ENCODE measurements around the gene KRTAP2-1. TPM values are rescaled to one million over a fixed set of nuclear protein-coding genes. Genes with fewer than 3 reads are reported as not detected.

The KRTAP2-1 gene
- total RNA-seq, 1 donor from 2014 or later: not detected

DNA sequence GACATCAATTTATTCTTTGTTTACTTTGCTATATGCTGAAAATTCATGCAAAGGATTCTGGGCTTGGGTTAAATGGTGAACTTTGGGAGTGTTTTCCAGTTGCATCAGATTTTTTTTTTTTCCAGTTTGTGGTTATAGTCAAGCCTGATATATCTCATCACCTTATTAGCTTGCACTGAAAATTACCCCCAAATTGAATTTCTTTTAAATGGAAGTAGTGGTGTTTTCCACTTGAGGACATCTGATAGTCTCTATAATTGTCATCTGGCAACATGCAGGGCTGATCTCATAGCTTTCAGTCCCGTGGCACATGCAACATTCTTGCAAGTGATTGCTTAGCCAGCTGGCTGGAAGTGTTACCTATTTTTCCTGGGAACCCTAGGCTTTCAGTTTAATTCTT, 33.5 kb downstream of the KRTAP2-1 start:
- Mint-ChIP-seq H3K4me3 (no peak overlapping the region), H3K36me3 (ENCODE audit: low read depth) (no peaks in the 10 kb centered on the region), H3K4me1 (no peaks in the 10 kb centered on the region), H3K27me3 (peaks cover 7% of the 10 kb centered on the region), H3K27ac (no peak overlapping the region), H3K9me3 (no peaks in the 10 kb centered on the region)
- TF ChIP-seq, protein P1, sequence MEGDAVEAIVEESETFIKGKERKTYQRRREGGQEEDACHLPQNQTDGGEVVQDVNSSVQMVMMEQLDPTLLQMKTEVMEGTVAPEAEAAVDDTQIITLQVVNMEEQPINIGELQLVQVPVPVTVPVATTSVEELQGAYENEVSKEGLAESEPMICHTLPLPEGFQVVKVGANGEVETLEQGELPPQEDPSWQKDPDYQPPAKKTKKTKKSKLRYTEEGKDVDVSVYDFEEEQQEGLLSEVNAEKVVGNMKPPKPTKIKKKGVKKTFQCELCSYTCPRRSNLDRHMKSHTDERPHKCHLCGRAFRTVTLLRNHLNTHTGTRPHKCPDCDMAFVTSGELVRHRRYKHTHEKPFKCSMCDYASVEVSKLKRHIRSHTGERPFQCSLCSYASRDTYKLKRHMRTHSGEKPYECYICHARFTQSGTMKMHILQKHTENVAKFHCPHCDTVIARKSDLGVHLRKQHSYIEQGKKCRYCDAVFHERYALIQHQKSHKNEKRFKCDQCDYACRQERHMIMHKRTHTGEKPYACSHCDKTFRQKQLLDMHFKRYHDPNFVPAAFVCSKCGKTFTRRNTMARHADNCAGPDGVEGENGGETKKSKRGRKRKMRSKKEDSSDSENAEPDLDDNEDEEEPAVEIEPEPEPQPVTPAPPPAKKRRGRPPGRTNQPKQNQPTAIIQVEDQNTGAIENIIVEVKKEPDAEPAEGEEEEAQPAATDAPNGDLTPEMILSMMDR (IDR thresholded peaks at IDR 0.05): no peak
- DNase-seq (no peak), ATAC-seq (ENCODE audit: low read depth) (no peak)
- intact Hi-C loops (cut with micrococcal nuclease): no loop called here
- ChIA-PET CTCF (no interaction called here), POLR2A (no interaction called here)

DNA sequence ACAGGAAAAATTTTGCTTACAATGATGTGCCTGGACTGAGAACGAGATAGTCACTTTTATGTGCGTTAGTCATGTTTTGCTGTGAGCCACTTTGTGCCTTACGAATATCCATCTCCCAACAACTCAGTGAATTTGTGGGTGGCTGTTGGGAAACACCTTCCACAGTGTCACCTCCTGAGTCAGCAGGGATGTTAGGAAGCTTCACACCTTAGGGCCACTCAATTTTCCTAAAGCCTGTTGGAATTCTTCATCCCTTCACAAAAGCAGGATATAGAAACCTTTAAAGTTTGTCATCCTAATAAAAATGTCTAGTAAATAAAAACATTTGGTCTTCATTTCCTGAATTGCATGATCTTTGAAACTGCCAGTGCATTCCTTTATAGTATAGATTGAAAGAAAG, 33.9 kb downstream of the KRTAP2-1 start:
- Mint-ChIP-seq H3K9me3 (no peaks in the 10 kb centered on the region), H3K27me3 (peaks cover 7% of the 10 kb centered on the region), H3K4me3 (no peak overlapping the region), H3K27ac (no peak overlapping the region), H3K4me1 (no peaks in the 10 kb centered on the region), H3K36me3 (ENCODE audit: low read depth) (no peaks in the 10 kb centered on the region)
- no peak for DNase-seq
- CTCF ChIA-PET: no interaction called here
- ATAC-seq (ENCODE audit: low read depth): no peak
- TF ChIP-seq, protein P1 (IDR thresholded peaks at IDR 0.05): no peak
- POLR2A ChIA-PET: no interaction called here
- intact Hi-C loops (cut with micrococcal nuclease): no loop called here

DNA sequence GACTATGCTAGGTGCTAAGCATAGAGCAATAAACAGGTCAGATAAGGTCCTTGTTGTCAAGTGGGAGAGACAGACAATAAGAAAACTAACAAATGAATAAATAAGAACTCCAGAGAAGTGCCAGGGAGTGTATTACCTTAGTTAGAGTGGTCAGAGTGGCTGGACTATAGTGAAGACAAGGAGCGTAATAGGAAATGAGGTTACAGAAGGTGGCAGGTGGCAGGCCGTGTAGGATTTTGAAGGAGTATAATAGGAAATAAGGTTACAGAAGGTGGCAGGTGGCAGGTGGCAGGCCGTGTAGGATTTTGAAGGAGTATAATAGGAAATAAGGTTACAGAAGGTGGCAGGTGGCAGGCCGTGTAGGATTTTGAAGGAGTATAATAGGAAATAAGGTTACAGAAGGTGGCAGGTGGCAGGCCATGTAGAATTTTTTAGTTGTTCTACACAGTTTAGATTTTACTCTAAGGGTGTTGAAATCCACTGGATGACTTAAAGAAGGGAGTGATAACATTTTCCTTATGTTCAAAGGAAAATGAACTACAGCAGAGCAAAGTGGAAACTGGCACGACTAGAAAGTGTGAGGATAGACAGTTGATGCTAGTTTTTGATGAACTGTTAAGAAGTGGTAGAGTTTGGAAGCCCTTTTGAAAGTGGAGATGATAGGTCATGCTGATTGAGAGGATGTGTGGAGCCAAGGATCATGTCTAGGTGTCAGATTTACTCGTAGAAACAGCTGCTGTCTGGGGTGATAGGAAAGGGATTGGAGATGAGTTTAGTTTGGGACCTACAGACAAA, 34.6 kb downstream of the KRTAP2-1 start:
- ChIA-PET POLR2A (no interaction called here), CTCF (no interaction called here)
- H3K27ac Mint-ChIP-seq: no peak overlapping the region
- no peaks in the 10 kb centered on the region for H3K36me3 Mint-ChIP-seq (ENCODE audit: low read depth)
- DNase-seq (no peak), ATAC-seq (ENCODE audit: low read depth) (no peak)
- H3K27me3 Mint-ChIP-seq: peaks cover 5% of the 10 kb centered on the region
- no peaks in the 10 kb centered on the region for H3K4me1 Mint-ChIP-seq
- intact Hi-C loops (cut with micrococcal nuclease): no loop called here
- H3K4me3 Mint-ChIP-seq: no peak overlapping the region
- TF ChIP-seq, protein P1 (IDR thresholded peaks at IDR 0.05): no peak
- no peaks in the 10 kb centered on the region for H3K9me3 Mint-ChIP-seq

DNA sequence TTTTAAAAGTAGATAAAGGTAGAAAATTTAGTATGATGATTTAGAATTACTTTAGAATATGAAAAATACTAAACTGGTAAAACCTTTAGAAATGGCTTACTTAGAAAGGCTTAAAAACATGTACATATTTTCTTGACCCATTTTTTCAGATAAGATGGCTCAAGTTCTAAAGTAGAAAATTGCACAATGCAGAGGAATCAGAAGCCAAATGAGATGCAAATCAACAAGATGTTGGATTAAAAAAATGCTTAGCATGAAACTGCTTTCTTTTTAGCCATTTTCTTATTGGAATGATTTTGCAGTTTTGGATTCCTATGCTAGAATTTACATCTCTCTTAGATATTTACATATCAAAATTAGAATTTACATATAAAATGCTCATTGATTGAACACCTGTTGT, 36.7 kb downstream of the KRTAP2-1 start:
- TF ChIP-seq, protein P1 (IDR thresholded peaks at IDR 0.05): no peak
- no peak overlapping the region for H3K4me3 Mint-ChIP-seq
- peaks cover 9% of the 10 kb centered on the region for H3K27me3 Mint-ChIP-seq

DNA sequence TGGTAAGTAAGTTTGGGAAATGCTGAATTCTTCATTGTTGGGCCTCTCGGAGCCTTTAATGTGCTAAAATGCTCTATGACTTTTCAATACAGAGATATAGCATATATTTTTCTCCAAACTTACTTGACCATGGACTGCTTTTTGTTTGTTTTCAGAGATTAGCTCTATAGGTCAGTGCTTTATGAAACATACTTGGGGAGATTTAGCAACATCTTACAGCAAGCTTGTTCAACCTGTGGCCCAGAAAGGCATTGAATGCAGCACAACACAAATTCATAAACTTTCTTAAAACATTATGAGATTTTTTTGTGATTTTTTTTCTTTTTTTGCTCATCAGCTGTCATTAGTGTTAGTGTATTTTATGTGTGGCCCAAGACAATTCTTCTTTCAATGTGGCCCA, 37.2 kb downstream of the KRTAP2-1 start:
- TF ChIP-seq, protein P1 (IDR thresholded peaks at IDR 0.05): no peak
- DNase-seq (no peak), ATAC-seq (ENCODE audit: low read depth) (no peak)
- ChIA-PET POLR2A (no interaction called here), CTCF (no interaction called here)
- no peaks in the 10 kb centered on the region for H3K36me3 Mint-ChIP-seq (ENCODE audit: low read depth)
- no peak overlapping the region for H3K27ac Mint-ChIP-seq
- no peak overlapping the region for H3K4me3 Mint-ChIP-seq
- no peaks in the 10 kb centered on the region for H3K9me3 Mint-ChIP-seq
- peaks cover 9% of the 10 kb centered on the region for H3K27me3 Mint-ChIP-seq
- no peaks in the 10 kb centered on the region for H3K4me1 Mint-ChIP-seq
- intact Hi-C loops (cut with micrococcal nuclease): no loop called here

More for the DNA sequence above, 36.7 kb downstream of the KRTAP2-1 start:
- Mint-ChIP-seq H3K27ac (no peak overlapping the region), H3K9me3 (no peaks in the 10 kb centered on the region), H3K4me1 (no peaks in the 10 kb centered on the region), H3K36me3 (ENCODE audit: low read depth) (no peaks in the 10 kb centered on the region)
- intact Hi-C loops (cut with micrococcal nuclease): no loop called here
- ChIA-PET POLR2A (no interaction called here), CTCF (no interaction called here)
- ATAC-seq (ENCODE audit: low read depth) (no peak), DNase-seq (no peak)

Data from activated B cell treated with CpG ODN at 0.5 μM for 24 hours (primary cell).